Suprapubic skin (tissue), 4 donors: ENCODE results near the gene NRXN3. TPM values are rescaled to one million over a fixed set of nuclear protein-coding genes. Genes with fewer than 3 reads are reported as not detected.

ENCODE experiments used
- DNase-seq, 2 donors: peaks; one replicate each; pipeline ENCODE4 v3.0.0-alpha.2; 2019; ENCODE audit warnings: low spot score in 2 of 2
- H3K27ac ChIP-seq: fragments of 200-600 bp; sonication (generic); one replicate; pipeline ENCODE4 v1.5.1; 2019
- H3K27me3 ChIP-seq: fragments of 200-600 bp; sonication (generic); one replicate; pipeline ENCODE4 v1.5.1; 2019
- H3K36me3 ChIP-seq: fragments of 200-600 bp; sonication (generic); one replicate; pipeline ENCODE4 v1.5.1; 2019
- H3K4me1 ChIP-seq: fragments of 200-600 bp; sonication (generic); one replicate; pipeline ENCODE4 v1.5.1; 2019
- H3K4me3 ChIP-seq: fragments of 200-600 bp; sonication (generic); one replicate; pipeline ENCODE4 v1.5.1; 2019; ENCODE audit warnings: mild to moderate bottlenecking
- H3K9me3 ChIP-seq: fragments of 200-600 bp; sonication (generic); one replicate; pipeline ENCODE4 v1.5.1; 2019
- EP300 ChIP-seq: sonication (generic); formaldehyde crosslinking; IDR thresholded peaks from one replicate; pipeline ENCODE4 v1.6.1; 2017; ENCODE audit warnings: antibody characterized with exemption
- POLR2A ChIP-seq, 2 donors: fragments of 450-650 bp; IDR thresholded peaks; one replicate each; pipeline ENCODE4 v1.6.1; 2017; ENCODE audit warnings: antibody characterized with exemption in 2 of 2, mild to moderate bottlenecking in 2 of 2, moderate library complexity in 2 of 2
- POLR2AphosphoS5 ChIP-seq, 3 donors: sonication (generic); formaldehyde crosslinking; IDR thresholded peaks; one replicate each; pipeline ENCODE4 v1.6.1; 2017; ENCODE audit warnings: antibody characterized with exemption in 3 of 3
- WGBS: methylation state at CpG from one replicate; pipeline ENCODE4 v1.1.5; 2018; 5-methylcytosine and 5-hydroxymethylcytosine counted together
- total RNA-seq, 4 donors: library from RNA; depleted of rRNA; stranded (reverse); fragments of >200 nt; gene quantifications; one replicate each; pipeline ENCODE4 v1.1.0, GENCODE V29; 2016
- TF ChIP-seq, protein P1 (sequence below), 2 donors: fragments of 200-600 bp in 1 of 2; fragments of 450-650 bp in 1 of 2; sonication (generic) in 1 of 2; IDR thresholded peaks; one replicate each; pipeline ENCODE4 v1.5.1; 2016 to 2019; ENCODE audit warnings: antibody characterized with exemption in 2 of 2, mild to moderate bottlenecking in 1 of 2, moderate library complexity in 1 of 2

Gene NRXN3
- total RNA-seq, 4 donors from 2014 or later = 0.79 to 4.3 (median 3.3) TPM

DNA sequence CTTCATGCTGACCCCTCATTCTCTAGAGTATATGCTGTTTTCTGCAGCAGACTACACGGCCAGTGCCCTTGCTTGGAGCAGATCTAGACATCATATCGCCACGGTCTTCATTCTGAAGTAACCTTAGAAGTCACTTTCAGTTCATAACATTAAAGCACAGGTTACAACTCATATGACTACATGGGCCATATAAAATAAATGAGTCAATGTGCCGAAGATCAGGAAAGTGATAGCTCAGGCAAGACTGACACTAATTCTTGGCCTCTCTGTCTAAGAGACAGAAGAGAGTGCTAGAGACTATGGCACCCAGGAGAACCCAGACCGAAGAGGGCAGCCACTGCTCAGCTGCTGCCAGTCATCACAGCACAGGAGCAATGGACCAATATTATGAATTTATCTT lies 1431.4 kb downstream of the NRXN3 start:
- no peak for TF ChIP-seq EP300
- no peak for TF ChIP-seq POLR2AphosphoS5 (IDR thresholded peaks at IDR 0.05)
- WGBS = 67% methylated on average over 5 of the region's 5 CpGs
- no peak for DNase-seq
- Histone ChIP-seq H3K4me1 (peaks cover 3% of the 10 kb centered on the region), H3K4me3 (no peak overlapping the region), H3K27ac (no peak overlapping the region), H3K9me3 (no peaks in the 10 kb centered on the region), H3K27me3 (no peaks in the 10 kb centered on the region), H3K36me3 (no peaks in the 10 kb centered on the region)

DNA sequence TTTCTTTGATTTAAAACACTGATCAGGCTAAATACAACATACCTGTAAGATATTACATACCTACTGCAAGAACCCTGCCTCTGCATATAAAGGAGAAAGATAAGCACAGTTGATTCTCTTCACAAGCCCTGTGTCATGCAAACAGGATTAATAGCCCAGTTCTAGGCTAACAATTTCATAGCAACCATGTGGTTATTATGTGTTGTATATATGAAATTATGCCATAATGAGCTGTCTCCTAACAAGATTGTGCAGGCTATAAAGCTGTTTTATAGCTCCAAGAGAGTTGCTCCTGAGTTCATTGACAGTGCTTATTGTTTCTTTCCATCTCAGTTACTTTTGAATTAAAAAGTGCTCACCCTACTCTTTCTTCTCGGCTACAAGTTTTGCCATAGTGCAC lies 1431.9 kb downstream of the NRXN3 start:
- no peak overlapping the region for H3K4me3 ChIP-seq
- TF ChIP-seq, protein P1, sequence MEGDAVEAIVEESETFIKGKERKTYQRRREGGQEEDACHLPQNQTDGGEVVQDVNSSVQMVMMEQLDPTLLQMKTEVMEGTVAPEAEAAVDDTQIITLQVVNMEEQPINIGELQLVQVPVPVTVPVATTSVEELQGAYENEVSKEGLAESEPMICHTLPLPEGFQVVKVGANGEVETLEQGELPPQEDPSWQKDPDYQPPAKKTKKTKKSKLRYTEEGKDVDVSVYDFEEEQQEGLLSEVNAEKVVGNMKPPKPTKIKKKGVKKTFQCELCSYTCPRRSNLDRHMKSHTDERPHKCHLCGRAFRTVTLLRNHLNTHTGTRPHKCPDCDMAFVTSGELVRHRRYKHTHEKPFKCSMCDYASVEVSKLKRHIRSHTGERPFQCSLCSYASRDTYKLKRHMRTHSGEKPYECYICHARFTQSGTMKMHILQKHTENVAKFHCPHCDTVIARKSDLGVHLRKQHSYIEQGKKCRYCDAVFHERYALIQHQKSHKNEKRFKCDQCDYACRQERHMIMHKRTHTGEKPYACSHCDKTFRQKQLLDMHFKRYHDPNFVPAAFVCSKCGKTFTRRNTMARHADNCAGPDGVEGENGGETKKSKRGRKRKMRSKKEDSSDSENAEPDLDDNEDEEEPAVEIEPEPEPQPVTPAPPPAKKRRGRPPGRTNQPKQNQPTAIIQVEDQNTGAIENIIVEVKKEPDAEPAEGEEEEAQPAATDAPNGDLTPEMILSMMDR (IDR thresholded peaks at IDR 0.05) = no peak
- TF ChIP-seq EP300 (no peak), POLR2AphosphoS5 (IDR thresholded peaks at IDR 0.05) (no peak), POLR2A (IDR thresholded peaks at IDR 0.05) (no peak)
- DNase-seq = no peak
- no peak overlapping the region for H3K27ac ChIP-seq
- no peaks in the 10 kb centered on the region for H3K27me3 ChIP-seq
- no peaks in the 10 kb centered on the region for H3K9me3 ChIP-seq
- H3K4me1 ChIP-seq = peaks cover 3% of the 10 kb centered on the region
- WGBS = 38% methylated on average over 1 of the region's 1 CpG
- H3K36me3 ChIP-seq = no peaks in the 10 kb centered on the region

DNA sequence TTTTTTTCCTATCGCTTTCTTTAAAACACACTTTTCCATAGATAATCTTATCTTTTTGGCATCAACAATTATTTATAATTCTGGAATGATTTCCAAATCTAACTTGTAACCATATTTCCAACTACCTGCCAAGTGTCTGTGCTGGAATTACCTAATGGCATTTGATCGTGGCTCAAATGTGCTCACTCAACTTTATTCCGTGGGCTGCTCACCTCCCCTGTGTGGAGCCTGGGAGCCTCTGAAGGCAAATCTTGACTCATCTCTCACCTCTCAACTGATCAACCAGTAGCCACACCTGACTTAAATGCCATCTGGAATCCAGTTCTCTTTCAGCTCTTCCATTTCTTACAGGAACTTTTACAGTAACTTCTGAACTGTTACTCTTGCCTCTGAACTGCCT lies 1432.6 kb downstream of the NRXN3 start:
- DNase-seq = no peak
- Histone ChIP-seq H3K4me3 (no peak overlapping the region), H3K9me3 (no peaks in the 10 kb centered on the region), H3K27ac (no peak overlapping the region), H3K36me3 (no peaks in the 10 kb centered on the region), H3K27me3 (no peaks in the 10 kb centered on the region), H3K4me1 (peaks cover 3% of the 10 kb centered on the region)
- WGBS = 40% methylated on average over 3 of the region's 3 CpGs
- TF ChIP-seq EP300 (no peak), POLR2A (IDR thresholded peaks at IDR 0.05) (no peak), POLR2AphosphoS5 (IDR thresholded peaks at IDR 0.05) (no peak)
- TF ChIP-seq, protein P1 (IDR thresholded peaks at IDR 0.05) = no peak

- Histone ChIP-seq H3K4me3 (no peak overlapping the region), H3K36me3 (no peaks in the 10 kb centered on the region), H3K27me3 (no peaks in the 10 kb centered on the region), H3K27ac (no peak overlapping the region), H3K9me3 (no peaks in the 10 kb centered on the region), H3K4me1 (peaks cover 3% of the 10 kb centered on the region)
- DNase-seq = no peak
- no peak for TF ChIP-seq POLR2AphosphoS5 (IDR thresholded peaks at IDR 0.05)
- TF ChIP-seq, protein P1 (IDR thresholded peaks at IDR 0.05) = no peak
- TF ChIP-seq POLR2A (IDR thresholded peaks at IDR 0.05) = no peak
- no peak for TF ChIP-seq EP300
- WGBS = 57% methylated on average over 4 of the region's 4 CpGs
These were observed 1435.7 kb downstream of the NRXN3 start for GRCh38 chr14:79605849-79606248.

DNA sequence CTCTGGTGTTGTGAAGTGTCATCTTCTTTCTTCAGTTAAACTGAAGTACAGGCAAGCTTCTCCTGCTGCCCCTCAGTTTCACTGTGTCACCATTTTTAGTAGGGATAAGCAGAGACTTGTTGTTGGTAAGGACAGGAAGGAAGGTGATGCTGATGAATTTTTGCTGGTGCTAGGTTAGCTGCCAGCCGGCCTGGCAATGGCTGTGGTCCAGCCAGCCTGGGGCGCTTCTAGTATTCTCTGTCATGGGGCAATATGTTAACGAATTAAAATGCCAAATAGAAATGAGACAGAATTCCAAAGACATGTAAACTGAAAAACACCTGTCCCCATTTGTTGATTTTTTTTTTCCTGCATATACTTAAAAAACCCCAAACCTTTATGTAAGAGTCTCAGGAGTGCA lies 1438.3 kb downstream of the NRXN3 start:
- WGBS = 55% methylated on average over 3 of the region's 3 CpGs
- Histone ChIP-seq H3K27me3 (no peaks in the 10 kb centered on the region), H3K9me3 (no peaks in the 10 kb centered on the region), H3K36me3 (no peaks in the 10 kb centered on the region), H3K27ac (no peak overlapping the region), H3K4me1 (no peaks in the 10 kb centered on the region), H3K4me3 (no peak overlapping the region)
- no peak for TF ChIP-seq POLR2AphosphoS5 (IDR thresholded peaks at IDR 0.05)
- TF ChIP-seq EP300 = no peak
- no peak for TF ChIP-seq POLR2A (IDR thresholded peaks at IDR 0.05)
- TF ChIP-seq, protein P1 (IDR thresholded peaks at IDR 0.05) = no peak
- no peak for DNase-seq

DNA sequence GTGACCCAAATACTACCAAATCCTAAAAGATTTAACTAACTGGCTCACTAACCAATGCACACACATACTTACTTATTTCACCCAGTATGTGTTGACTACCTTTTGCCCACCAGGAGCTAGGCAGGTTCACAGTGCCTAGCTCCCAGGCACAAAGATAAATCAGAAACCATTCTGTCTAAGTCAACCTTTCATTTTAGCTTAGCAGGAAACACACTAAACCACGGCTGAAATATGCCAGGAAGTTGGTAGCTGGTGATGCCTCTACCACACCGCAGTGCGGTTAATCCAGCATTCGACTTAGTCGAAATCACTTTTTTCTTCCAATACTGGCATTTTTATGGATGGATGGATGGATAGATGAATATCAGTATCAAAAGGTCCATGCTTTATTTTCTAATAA lies 1443.5 kb downstream of the NRXN3 start:
- H3K27ac ChIP-seq = no peak overlapping the region
- WGBS = 69% methylated on average over 5 of the region's 5 CpGs
- DNase-seq = no peak
- no peaks in the 10 kb centered on the region for H3K9me3 ChIP-seq
- no peaks in the 10 kb centered on the region for H3K4me1 ChIP-seq
- H3K36me3 ChIP-seq = no peaks in the 10 kb centered on the region
- no peak overlapping the region for H3K4me3 ChIP-seq
- no peaks in the 10 kb centered on the region for H3K27me3 ChIP-seq
- TF ChIP-seq POLR2A (IDR thresholded peaks at IDR 0.05) = no peak
- TF ChIP-seq POLR2AphosphoS5 (IDR thresholded peaks at IDR 0.05) = no peak
- no peak for TF ChIP-seq EP300
- TF ChIP-seq, protein P1 (IDR thresholded peaks at IDR 0.05) = no peak
